Transverse colon (tissue), 4 donors: ENCODE results near the gene MOAP1.

Source experiments
- CTCF ChIP-seq, 5 experiments: fragments of 200-600 bp in 3 of 5; fragments of 450-650 bp in 2 of 5; sonication (generic) in 3 of 5; IDR thresholded peaks; 1 replicate in 2 of 5; 2 replicates in 3 of 5; pipeline ENCODE4 v1.5.1; 2016 to 2017; ENCODE audit warnings: antibody characterized with exemption in 5 of 5, inconsistent platforms in 3 of 5, mild to moderate bottlenecking in 2 of 5, moderate library complexity in 1 of 5
- POLR2A ChIP-seq: fragments of 450-650 bp; IDR thresholded peaks from one replicate; pipeline ENCODE4 v1.6.1; 2016; ENCODE audit warnings: antibody characterized with exemption, mild to moderate bottlenecking, moderate library complexity
- POLR2AphosphoS5 ChIP-seq, 3 donors: sonication (generic); formaldehyde crosslinking; IDR thresholded peaks; one replicate each; pipeline ENCODE4 v1.6.1; 2016; ENCODE audit warnings: antibody characterized with exemption in 3 of 3

- no peak for TF ChIP-seq CTCF (IDR thresholded peaks at IDR 0.05)
- no peak for TF ChIP-seq POLR2A
- no peak for TF ChIP-seq POLR2AphosphoS5 (IDR thresholded peaks at IDR 0.05)
Observed at GRCh38 chr14:93186956-93187355, 2.3 kb upstream of the MOAP1 start.
